Measurements from ENCODE around the gene ATF4. TPM values are rescaled to one million over a fixed set of nuclear protein-coding genes. Genes with fewer than 3 reads are reported as not detected.

ATF4 gene
- total and polyA plus RNA-seq, 12 donors: 207 to 1,513 (median 346) TPM

DNA sequence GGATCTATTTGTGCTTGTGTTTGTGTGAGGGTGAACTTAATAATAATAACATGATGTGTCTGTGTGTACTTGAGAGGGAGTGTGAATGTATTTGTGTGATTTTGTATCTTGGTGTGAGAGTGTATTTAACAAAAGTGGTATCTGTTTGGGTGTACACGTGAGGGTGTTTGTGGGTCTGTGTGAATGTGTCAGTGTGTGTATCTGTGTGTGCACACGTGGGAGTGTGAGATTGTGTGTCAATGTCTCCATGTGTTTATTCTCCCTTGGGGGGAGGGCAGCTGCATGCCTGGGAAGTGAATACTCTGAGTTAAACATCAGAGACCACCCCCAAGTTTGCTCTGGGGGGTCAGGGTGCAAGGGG is 27.2 kb downstream of the ATF4 start:
- 22 to 37% (median 28%) methylated on average over 2 of the region's 2 CpGs for WGBS, 4 donors
- peaks cover 3% of the 10 kb centered on the region for H3K27me3 ChIP-seq
- intact Hi-C loops (cut with DNase I): no loop called here
- no peaks in the 10 kb centered on the region for H3K4me1 ChIP-seq (replicated peaks in 1 of 2)
- no peak overlapping the region for H3K27ac ChIP-seq
- no peak for DNase-seq
- H3K9me3 ChIP-seq (replicated peaks in 1 of 3): no peaks in the 10 kb centered on the region
- TF ChIP-seq POLR2A (IDR thresholded peaks at IDR 0.05): no peak
- TF ChIP-seq, protein P1, sequence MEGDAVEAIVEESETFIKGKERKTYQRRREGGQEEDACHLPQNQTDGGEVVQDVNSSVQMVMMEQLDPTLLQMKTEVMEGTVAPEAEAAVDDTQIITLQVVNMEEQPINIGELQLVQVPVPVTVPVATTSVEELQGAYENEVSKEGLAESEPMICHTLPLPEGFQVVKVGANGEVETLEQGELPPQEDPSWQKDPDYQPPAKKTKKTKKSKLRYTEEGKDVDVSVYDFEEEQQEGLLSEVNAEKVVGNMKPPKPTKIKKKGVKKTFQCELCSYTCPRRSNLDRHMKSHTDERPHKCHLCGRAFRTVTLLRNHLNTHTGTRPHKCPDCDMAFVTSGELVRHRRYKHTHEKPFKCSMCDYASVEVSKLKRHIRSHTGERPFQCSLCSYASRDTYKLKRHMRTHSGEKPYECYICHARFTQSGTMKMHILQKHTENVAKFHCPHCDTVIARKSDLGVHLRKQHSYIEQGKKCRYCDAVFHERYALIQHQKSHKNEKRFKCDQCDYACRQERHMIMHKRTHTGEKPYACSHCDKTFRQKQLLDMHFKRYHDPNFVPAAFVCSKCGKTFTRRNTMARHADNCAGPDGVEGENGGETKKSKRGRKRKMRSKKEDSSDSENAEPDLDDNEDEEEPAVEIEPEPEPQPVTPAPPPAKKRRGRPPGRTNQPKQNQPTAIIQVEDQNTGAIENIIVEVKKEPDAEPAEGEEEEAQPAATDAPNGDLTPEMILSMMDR (IDR thresholded peaks at IDR 0.05): no peak
- no peak overlapping the region for H3K4me3 ChIP-seq
- no peaks in the 10 kb centered on the region for H3K36me3 ChIP-seq (replicated peaks in 1 of 2)

DNA sequence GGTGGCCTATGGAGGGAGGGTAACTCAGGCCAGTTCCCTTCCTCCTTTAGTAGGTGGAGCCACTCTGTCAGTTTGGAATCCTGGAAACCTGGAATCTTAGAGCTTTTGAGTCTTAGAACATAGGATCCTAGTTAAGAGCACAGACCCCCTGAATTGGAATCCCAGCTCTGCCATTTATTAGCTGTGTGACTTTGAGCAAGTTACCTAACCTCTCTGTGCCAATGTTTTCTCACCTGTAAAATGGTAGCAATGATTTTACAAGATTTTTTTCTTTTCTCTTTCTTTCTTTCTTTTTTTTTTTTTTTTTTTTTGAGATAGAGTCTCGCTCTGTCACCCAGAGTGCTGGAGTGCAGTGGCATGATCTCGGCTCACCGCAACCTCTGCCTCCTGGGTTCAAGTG is 33.1 kb downstream of the ATF4 start:
- intact Hi-C loops (cut with DNase I): loop anchor here in 1 of 2 donors (5.0 to 10.0 kb wide), 2 partner anchors 251 to 469 kb away; no protein-coding TSS in a partner anchor
- Histone ChIP-seq H3K27me3 (peaks cover 5% of the 10 kb centered on the region), H3K27ac (no peak overlapping the region), H3K9me3 (replicated peaks in 1 of 3) (no peaks in the 10 kb centered on the region), H3K36me3 (replicated peaks in 1 of 2) (no peaks in the 10 kb centered on the region), H3K4me1 (replicated peaks in 1 of 2) (peaks cover 0 to 9% of the 10 kb centered on the region in 2 donors), H3K4me3 (no peak overlapping the region)
- no peak for DNase-seq
- 67 to 83% (median 75%) methylated on average over 3 of the region's 3 CpGs for WGBS, 4 donors
- TF ChIP-seq POLR2A (IDR thresholded peaks at IDR 0.05): no peak
- TF ChIP-seq, protein P1 (IDR thresholded peaks at IDR 0.05): no peak

DNA sequence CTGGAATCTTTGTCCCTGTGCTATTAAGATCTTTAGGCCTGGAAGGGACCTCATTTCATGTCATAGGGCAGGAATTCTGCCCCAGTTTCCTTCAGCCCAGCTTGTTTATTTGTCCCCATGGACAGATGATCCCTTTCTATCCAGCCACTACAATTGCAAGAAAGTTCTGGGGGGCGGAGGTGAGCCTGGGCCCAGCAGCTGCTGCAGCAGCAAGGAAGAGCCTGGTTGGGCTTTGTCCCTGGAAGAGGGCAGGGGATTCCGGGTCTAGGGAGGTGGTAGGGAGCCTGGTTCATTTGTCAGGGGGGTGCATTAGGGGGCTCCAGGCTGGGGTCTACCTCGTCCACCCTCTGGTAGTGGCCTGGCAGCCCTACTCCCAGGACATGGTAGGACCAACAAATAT is 33.8 kb downstream of the ATF4 start:
- peaks cover 0 to 10% of the 10 kb centered on the region in 2 donors for H3K4me1 ChIP-seq (replicated peaks in 1 of 2)
- H3K27me3 ChIP-seq: peaks cover 5% of the 10 kb centered on the region
- intact Hi-C loops (cut with DNase I): loop anchor here in 1 of 2 donors (5.0 to 10.0 kb wide), 2 partner anchors 251 to 468 kb away; no protein-coding TSS in a partner anchor
- H3K4me3 ChIP-seq: no peak overlapping the region
- no peaks in the 10 kb centered on the region for H3K36me3 ChIP-seq (replicated peaks in 1 of 2)
- TF ChIP-seq, protein P1 (IDR thresholded peaks at IDR 0.05): no peak
- no peak for TF ChIP-seq POLR2A (IDR thresholded peaks at IDR 0.05)
- 58 to 74% (median 67%) methylated on average over 3 of the region's 3 CpGs for WGBS, 4 donors
- no peaks in the 10 kb centered on the region for H3K9me3 ChIP-seq (replicated peaks in 1 of 3)
- no peak for DNase-seq
- no peak overlapping the region for H3K27ac ChIP-seq

DNA sequence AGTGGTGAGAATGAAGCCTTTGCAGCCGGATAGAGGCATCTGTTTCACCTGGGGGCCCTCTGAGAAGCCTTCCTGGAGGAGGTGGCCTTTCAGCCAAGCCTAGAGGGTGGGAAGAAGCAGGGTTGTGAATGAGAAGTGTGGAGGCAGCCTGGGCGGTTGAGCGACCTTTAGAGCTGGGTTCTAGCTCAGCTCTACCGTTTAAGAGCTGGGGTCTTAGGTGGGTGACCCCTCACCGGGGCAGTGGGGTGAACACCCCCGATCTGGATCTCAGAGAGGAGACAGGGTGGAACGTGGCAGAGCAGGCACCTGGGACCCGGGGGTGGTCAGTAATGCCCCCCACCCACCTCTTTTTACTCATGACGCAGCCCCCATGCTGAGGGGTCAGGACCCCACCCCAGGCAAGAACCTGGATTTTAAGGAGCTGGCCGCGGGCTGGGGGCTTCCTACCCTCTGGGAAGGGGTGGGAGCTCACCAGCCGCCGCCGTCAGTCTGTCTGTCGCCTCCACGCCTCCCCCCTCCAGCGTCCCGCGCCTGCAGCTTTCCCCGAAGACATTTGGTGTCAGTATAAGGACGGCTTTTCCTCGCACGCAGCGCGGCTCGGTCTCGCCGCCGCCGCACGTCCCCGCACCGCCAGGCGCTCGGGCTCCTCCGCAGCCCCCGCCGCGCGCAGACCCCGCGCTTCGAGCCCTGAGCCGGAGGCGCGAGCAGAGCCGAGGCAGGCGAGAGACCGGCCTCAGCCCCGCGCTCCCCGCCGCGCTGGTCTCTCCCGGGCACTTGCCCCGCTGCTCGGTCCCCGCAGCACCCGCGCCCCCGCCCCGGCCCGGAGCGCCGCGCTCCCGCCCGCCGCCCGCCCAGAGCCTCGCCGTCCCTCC is 36.8 kb downstream of the ATF4 start:
- Histone ChIP-seq H3K4me3 (peak overlapping the region in 1 of 4 donors; percentile 59), H3K9me3 (replicated peaks in 1 of 3) (no peaks in the 10 kb centered on the region), H3K27ac (no peak overlapping the region), H3K36me3 (replicated peaks in 1 of 2) (no peaks in the 10 kb centered on the region), H3K4me1 (replicated peaks in 1 of 2) (peaks cover 0 to 10% of the 10 kb centered on the region in 2 donors), H3K27me3 (peaks cover 5% of the 10 kb centered on the region)
- TF ChIP-seq POLR2A (IDR thresholded peaks at IDR 0.05): no peak
- TF ChIP-seq, protein P1 (IDR thresholded peaks at IDR 0.05): peak in 3 of 6 experiments; percentile 17 to 32 (median 23)
- DNase-seq: peak; percentile 59 to 72 (median 68)
- 6 to 40% (median 8%) methylated on average over 6 to 72 of the region's 72 CpGs for WGBS, 4 donors
- intact Hi-C loops (cut with DNase I): loop anchor here in 1 of 2 donors (10.0 kb wide), 1 partner anchor 248 kb away; no protein-coding TSS in a partner anchor
